GM18505 (cell line): Measurements from ENCODE around the gene SMTN.
"Not testable (repeated sequence)": the region's sequence is repeated elsewhere in the genome, so short reads cannot be mapped to it uniquely, and the experiment has no call there.

Source experiments
- ATAC-seq: cut with Tn5 transposase; IDR thresholded peaks from one replicate; pipeline ENCODE4 v1.9.1; 2021; ENCODE audit not compliant: unreplicated experiment
- POLR2A ChIP-seq: IDR thresholded peaks from 4 replicates; pipeline ENCODE4 v1.6.1; 2011; ENCODE audit warnings: borderline replicate concordance; ENCODE audit not compliant: insufficient read depth, insufficient read length; ENCODE audit errors: extremely low read depth

SMTN gene

DNA sequence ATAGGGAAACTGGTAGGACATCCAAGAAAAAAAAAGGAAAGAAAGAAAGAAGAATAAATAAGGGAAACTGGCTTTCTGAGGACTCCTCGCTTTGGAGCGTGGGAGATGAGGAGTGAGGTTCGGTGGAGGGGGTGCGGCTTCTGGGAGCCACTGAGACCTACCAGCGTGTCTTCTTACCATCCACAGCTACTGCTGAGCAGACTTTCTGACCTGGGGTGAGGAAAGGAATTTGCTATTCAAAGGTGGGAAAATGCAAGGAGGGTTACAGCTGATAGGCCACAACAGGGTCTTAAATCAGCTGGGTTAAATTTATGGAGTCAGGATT is 26.7 kb downstream of the SMTN start:
- no peak for TF ChIP-seq POLR2A
- no peak for ATAC-seq

DNA sequence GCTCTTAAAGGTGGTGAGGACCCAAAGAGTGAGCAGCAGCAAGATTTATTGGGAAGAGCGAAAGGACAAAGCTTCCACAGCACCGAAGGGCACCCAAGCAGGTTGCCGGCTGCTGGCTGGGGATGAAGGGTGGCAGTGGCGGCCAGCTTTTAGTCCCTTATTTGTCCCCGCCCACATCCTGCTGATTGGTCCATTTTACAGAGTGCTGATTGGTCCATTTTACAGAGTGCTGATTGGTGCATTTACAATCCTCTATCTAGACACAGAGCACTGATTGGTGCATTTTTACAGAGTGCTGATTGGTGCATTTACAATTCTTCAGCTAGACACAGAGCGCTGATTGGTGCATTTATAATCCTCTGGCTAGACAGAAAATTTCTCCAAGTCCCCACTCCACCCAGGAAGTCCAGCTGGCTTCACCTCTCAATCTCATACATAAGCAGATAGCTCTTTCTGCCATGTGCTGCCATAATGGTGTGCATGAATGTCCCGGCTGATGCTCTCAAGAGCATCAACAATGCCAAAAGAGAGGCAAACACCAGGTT is 31.5 kb downstream of the SMTN start:
- ATAC-seq = not testable (repeated sequence)

DNA sequence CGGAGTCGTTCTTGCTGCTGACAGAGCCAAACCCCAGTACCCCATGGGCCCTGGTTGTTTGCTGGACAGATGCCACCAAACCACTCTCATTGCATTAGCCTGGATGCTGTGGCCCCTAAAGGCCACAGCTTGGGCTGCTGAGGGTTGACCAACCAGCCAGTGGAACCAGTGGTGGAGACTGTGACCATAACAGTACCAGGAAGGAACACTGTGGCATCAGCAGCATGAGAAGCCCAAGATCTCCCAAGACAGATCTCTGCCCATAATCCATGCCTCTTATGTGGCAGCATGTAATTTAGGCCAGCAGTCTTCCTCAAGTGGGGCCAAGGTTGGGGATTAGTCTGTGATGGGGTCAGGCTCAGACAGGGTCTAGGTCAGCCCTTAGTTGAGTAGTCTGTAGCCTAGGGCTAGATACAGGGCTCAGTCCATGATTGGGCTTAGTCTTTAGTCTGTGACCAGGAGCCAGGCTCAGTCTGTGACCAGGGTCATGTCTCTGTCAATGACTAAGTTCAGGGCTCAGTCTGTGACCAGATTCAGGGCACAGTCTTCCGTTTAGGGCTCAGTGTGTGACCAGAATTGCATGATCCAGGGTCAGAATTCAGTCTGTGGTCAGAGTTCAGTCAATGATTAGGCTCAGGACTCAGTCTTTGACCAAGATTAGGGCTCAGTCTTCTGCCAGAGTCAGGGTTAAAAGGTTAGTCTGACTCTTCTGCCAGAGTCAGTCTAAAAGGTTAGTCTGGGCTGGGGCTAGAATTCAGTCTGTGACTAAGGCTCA is 37.1 kb downstream of the SMTN start:
- ATAC-seq = no peak
- TF ChIP-seq POLR2A = no peak

DNA sequence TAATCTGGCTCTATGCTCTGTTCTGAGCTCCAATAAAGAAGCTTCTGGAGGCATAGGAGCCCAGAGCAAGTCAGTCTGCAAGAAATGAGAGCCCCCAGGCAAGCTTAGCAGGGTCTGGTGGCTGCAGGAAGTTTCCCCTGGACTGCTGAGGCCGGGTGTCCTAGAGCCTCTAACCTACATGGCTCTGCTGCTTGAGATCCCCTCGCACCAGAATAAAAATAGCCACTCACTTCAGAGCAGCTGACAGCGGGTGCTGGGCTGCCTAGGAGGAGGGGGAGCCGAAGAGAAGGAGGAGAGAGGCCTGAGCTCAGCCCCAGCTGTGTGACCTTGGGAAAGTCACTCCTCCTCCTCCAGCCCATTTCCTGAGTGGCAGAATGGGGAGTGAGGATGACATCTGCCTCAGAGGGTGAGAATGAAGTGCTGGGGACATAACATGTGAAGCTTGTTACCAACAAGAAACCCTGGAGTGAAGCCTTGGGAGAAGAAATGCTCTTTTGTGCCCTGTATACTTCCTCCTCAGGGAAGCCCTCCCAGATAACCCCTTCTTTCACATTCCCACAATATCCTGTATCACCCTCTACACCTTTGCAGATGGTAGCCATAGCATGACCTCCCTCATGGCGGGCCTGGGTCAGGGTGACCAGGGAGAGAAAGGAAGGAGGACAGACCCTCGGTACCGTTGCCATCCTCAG is 38.1 kb downstream of the SMTN start:
- TF ChIP-seq POLR2A = no peak
- ATAC-seq = no peak

DNA sequence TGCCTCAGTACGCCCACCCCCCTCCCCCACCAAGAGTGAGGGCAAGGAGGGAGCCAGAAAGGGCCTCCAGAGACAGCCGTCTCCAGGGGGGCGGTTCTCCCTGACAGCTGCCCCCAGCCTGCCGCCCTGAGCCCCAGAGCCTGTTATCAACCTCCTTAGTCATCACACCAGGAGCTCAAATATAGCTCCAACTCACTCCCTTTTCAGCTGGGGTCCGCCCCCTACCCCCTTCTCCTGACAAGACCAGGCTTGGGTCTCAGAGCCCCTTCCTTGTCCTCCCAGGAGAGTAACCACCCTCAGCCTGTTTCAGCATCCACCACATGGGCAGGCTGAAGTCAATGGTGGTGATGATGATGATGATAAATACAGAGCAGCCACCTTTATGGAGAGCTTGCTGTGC is 39.1 kb downstream of the SMTN start:
- ATAC-seq = no peak
- TF ChIP-seq POLR2A = no peak

DNA sequence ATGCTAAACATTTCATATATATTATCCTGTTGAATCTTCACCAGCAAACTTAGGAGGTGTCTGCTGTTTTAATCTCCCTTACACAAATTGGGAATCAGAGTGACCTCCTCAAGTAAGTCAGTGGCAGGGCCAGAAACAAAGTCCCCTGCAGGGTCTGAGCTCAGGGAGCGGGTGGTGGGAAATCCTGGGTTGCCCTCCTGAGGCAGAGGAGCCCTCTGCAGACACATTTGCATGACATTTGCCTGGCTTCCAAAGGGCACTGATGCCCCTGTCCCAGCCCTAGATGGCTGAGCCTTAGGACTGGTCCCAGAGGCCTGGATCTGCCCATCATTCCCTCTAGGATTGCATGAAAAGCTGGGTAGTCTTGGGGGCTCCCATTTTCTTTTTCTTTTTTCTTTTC is 39.5 kb downstream of the SMTN start:
- no peak for TF ChIP-seq POLR2A

DNA sequence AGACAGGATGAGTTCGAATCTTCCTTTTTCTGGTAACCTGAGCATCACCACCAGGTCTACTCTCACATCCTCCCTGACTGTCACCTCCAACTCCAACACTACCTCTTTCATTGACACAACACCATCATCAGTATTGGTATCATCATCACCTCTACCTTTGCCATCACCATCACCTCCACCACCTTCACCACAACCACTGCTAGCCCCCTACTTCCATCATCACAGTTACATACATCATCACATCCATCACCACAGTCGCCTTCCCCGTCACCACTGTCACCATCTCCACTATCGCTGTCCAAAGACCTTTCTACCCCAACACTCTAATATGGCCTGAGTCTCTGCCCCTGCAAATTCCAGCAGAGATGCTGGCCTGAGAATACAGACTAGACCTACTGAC is 40.3 kb downstream of the SMTN start:
- no peak for TF ChIP-seq POLR2A
- ATAC-seq = no peak

More for the DNA sequence above, 39.5 kb downstream of the SMTN start:
- ATAC-seq = no peak

DNA sequence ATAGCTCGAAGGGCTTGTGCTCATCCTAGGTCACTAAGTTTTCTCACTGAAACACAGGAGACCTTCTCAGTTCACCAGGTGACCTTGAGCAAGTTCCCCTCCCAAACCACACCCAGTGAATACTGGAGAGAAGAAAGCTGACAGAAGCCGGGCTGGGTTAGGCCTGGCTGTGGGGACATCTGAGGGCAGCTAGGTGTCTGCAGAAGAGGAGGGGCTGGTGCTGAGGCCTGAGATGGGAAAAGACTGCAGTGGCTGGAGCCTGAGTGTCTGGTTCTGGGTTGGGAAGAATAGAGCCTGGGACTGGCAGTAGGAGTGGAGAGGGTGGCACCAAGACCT is 41.0 kb downstream of the SMTN start:
- no peak for ATAC-seq
- TF ChIP-seq POLR2A = no peak

DNA sequence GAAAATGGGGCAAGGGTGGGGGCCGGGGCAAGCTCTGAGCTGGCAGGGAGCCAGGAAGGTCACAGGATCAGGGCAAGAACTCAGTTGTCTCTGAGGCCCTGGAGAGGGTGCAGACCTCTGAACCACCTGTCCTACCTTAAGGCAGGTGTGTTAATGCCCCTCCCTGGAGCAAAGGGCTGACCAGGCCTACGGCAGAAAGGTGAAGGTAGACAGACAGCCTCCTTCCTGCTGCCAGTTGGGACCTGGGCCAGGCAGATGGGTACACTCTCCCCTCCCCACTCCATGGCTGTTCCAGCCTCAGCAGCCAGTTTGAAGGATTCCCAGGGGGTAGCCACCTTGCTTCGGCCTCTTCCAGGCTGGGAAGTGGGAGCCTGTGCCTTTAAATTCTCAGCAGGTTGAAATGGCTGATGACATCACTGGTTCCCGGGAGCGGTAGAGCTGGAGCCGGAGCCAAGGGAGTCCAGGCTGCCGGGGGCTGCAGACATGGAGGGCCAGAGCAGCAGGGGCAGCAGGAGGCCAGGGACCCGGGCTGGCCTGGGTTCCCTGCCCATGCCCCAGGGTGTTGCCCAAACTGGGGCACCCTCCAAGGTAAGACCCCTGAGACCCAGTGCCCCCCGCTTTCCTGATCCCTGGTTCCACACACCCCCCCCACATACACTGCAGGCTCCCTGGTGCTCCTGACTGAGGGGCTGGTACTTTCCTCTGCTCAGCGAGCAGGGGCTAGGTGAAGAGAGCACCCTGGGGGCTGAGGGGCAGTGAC is 41.6 kb downstream of the SMTN start, which contains the start of gene INPP5J:
INPP5J (plus strand) TSS at position 435 of the 760 bp plus-strand sequence; CDS start at position 484, 49 bp downstream.
- ATAC-seq = no peak
- no peak for TF ChIP-seq POLR2A

DNA sequence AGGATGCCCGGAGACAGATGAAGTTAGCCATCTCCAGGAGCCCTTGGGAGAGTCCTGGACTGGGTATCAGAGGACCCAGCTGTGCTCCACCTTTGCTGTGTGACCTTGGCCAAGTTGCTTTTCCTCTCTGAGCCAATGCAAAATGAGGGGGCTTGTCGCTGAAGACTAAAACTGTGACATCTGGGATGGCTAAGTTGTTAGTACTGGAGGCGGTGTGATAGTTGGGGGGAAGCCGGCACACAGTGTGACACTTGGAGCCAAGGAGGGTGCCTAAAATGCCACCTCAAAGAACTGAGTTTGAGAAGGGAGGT is 42.1 kb downstream of the SMTN start:
- TF ChIP-seq POLR2A = no peak
- ATAC-seq = no peak

DNA sequence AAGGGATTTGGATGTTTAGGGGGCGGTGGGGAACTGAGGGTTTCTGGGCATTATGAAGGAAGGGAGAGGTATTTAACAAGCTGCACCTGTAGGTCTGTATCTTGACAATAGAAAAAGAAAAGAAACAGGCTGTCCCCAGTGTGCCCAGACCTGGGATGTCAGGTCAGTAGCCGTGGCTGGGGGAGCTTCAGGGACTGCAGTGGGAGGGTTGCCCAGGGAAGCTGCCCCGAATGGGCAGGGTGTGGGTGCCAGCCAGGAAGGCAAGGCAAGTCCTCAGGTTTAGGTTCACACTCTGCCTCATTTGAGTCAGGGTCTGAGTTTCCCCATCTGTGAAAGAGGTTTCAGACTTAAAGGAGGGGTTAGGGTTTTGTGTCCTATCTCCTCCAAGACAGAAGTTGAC is 43.2 kb downstream of the SMTN start:
- ATAC-seq = no peak
- no peak for TF ChIP-seq POLR2A

DNA sequence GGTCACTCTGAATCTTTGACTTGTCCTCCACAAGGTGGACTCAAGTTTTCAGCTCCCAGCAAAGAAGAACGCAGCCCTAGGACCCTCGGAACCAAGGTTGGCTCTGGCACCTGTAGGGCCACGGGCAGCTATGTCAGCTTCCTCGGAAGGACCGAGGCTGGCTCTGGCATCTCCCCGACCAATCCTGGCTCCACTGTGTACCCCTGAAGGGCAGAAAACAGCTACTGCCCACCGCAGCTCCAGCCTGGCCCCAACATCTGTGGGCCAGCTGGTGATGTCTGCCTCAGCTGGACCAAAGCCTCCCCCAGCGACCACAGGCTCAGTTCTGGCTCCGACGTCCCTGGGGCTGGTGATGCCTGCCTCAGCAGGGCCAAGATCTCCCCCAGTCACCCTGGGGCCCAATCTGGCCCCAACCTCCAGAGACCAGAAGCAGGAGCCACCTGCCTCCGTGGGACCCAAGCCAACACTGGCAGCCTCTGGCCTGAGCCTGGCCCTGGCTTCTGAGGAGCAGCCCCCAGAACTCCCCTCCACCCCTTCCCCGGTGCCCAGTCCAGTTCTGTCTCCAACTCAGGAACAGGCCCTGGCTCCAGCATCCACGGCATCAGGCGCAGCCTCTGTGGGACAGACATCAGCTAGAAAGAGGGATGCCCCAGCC is 43.8 kb downstream of the SMTN start:
- no peak for ATAC-seq
- no peak for TF ChIP-seq POLR2A

DNA sequence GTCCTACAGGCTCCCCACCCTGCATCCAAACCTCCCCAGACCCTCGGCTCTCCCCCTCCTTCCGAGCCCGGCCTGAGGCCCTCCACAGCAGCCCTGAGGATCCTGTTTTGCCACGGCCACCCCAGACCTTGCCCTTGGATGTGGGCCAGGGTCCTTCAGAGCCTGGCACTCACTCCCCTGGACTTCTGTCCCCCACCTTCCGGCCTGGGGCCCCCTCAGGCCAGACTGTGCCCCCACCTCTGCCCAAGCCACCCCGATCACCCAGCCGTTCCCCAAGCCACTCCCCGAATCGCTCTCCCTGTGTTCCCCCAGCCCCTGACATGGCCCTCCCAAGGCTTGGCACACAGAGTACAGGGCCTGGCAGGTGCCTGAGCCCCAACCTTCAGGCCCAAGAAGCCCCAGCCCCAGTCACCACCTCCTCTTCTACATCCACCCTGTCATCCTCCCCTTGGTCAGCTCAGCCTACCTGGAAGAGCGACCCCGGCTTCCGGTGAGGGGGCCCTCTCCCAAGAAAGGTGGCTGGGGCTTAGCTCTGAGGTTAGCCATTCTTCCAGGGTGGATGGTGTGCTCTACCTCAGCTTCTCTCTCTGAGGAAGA is 44.5 kb downstream of the SMTN start:
- ATAC-seq = no peak
- no peak for TF ChIP-seq POLR2A
